OCI-LY3 (cell line): Measurements from ENCODE around the gene PHPT1.

Experiments used
- H2AFZ ChIP-seq: fragments of 200-600, 300-600 bp; shearing (Covaris generic); 2 replicates; pipeline ENCODE4 v1.6.0; 2014; ENCODE audit warnings: antibody characterized with exemption, low read depth, low read length
- H3K27ac ChIP-seq: fragments of 200-600, 300-600 bp; sonication (generic); 2 replicates; pipeline ENCODE4 v1.5.1; 2014; ENCODE audit warnings: mild to moderate bottlenecking, low read length, moderate library complexity, mixed read lengths
- H3K27me3 ChIP-seq: fragments of 200-600, 300-600 bp; sonication (generic); 2 replicates; pipeline ENCODE4 v1.6.1; 2014; ENCODE audit warnings: low read depth, low read length, mixed read lengths
- H3K36me3 ChIP-seq: fragments of 200-600, 300-600 bp; sonication (generic); replicated peaks from 2 replicates; pipeline ENCODE3; 2014; ENCODE audit warnings: low read depth, low read length, mixed read lengths
- H3K4me1 ChIP-seq: fragments of 300-600, 200-600 bp; sonication (generic); 2 replicates; pipeline ENCODE4 v1.6.1; 2014; ENCODE audit warnings: low read length, mixed read lengths
- H3K4me2 ChIP-seq: fragments of 200-600, 300-600 bp; sonication (generic); 2 replicates; pipeline ENCODE4 v1.6.1; 2014; ENCODE audit warnings: low read length, mixed read lengths
- H3K4me3 ChIP-seq: fragments of 300-600, 200-600 bp; sonication (generic); 2 replicates; pipeline ENCODE4 v1.5.1; 2014; ENCODE audit warnings: antibody characterized with exemption, mild to moderate bottlenecking, low read length, moderate library complexity
- H3K79me2 ChIP-seq: fragments of 300-600, 200-600 bp; shearing (Covaris generic); 2 replicates; pipeline ENCODE4 v1.6.1; 2014; ENCODE audit warnings: mild to moderate bottlenecking, low read length, mixed read lengths
- H3K9ac ChIP-seq: fragments of 300-600, 200-600 bp; shearing (Covaris generic); 2 replicates; pipeline ENCODE4 v1.6.0; 2014; ENCODE audit warnings: mild to moderate bottlenecking, low read length, moderate library complexity
- H3K9me3 ChIP-seq: fragments of 200-600, 300-600 bp; shearing (Covaris generic); 2 replicates; pipeline ENCODE4 v1.6.1; 2014; ENCODE audit warnings: low read length, mixed read lengths; ENCODE audit not compliant: insufficient read depth
- H4K20me1 ChIP-seq: fragments of 200-600, 300-600 bp; sonication (generic); 2 replicates; pipeline ENCODE4 v1.6.1; 2016; ENCODE audit warnings: low read length, mixed read lengths; ENCODE audit not compliant: insufficient read depth
- EZH2phosphoT487 ChIP-seq: fragments of 200-600 bp; shearing (Covaris generic); IDR thresholded peaks from 2 replicates; pipeline ENCODE4 v1.6.1; 2018; ENCODE audit warnings: antibody characterized with exemption, mixed run types, low read depth
- TF ChIP-seq, protein P1 (sequence below): fragments of 200-600, 300-600 bp; sonication (generic); IDR thresholded peaks from 2 replicates; pipeline ENCODE4 v1.5.1; 2014; ENCODE audit warnings: antibody characterized with exemption, low read length, low read depth

PHPT1 gene

GRCh38 chr9:136829412-136829811 is 19.8 kb upstream of the PHPT1 start:
- Histone ChIP-seq H3K4me3 (no peak overlapping the region), H3K4me1 (no peaks in the 10 kb centered on the region), H2AFZ (no peak overlapping the region), H3K4me2 (no peak overlapping the region), H3K27ac (no peak overlapping the region), H3K27me3 (no peaks in the 10 kb centered on the region), H3K79me2 (no peaks in the 10 kb centered on the region), H3K36me3 (peaks cover 32% of the 10 kb centered on the region), H4K20me1 (no peaks in the 10 kb centered on the region), H3K9me3 (no peaks in the 10 kb centered on the region), H3K9ac (no peak overlapping the region)
- no peak for TF ChIP-seq EZH2phosphoT487
- TF ChIP-seq, protein P1, sequence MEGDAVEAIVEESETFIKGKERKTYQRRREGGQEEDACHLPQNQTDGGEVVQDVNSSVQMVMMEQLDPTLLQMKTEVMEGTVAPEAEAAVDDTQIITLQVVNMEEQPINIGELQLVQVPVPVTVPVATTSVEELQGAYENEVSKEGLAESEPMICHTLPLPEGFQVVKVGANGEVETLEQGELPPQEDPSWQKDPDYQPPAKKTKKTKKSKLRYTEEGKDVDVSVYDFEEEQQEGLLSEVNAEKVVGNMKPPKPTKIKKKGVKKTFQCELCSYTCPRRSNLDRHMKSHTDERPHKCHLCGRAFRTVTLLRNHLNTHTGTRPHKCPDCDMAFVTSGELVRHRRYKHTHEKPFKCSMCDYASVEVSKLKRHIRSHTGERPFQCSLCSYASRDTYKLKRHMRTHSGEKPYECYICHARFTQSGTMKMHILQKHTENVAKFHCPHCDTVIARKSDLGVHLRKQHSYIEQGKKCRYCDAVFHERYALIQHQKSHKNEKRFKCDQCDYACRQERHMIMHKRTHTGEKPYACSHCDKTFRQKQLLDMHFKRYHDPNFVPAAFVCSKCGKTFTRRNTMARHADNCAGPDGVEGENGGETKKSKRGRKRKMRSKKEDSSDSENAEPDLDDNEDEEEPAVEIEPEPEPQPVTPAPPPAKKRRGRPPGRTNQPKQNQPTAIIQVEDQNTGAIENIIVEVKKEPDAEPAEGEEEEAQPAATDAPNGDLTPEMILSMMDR = no peak

- Histone ChIP-seq H3K4me3 (no peak overlapping the region), H4K20me1 (no peaks in the 10 kb centered on the region), H2AFZ (no peak overlapping the region), H3K36me3 (peaks cover 32% of the 10 kb centered on the region), H3K9ac (no peak overlapping the region), H3K79me2 (no peaks in the 10 kb centered on the region), H3K9me3 (no peaks in the 10 kb centered on the region), H3K27me3 (no peaks in the 10 kb centered on the region), H3K4me2 (no peak overlapping the region), H3K4me1 (no peaks in the 10 kb centered on the region), H3K27ac (no peak overlapping the region)
- no peak for TF ChIP-seq EZH2phosphoT487
- TF ChIP-seq, protein P1 = no peak
Measured at GRCh38 chr9:136829981-136830885, 19.0 kb upstream of the PHPT1 start.

GRCh38 chr9:136831002-136831719 is 18.0 kb upstream of the PHPT1 start:
- H3K4me3 ChIP-seq = no peak overlapping the region
- H3K9ac ChIP-seq = no peak overlapping the region
- no peaks in the 10 kb centered on the region for H3K79me2 ChIP-seq
- no peaks in the 10 kb centered on the region for H3K4me1 ChIP-seq
- no peaks in the 10 kb centered on the region for H3K9me3 ChIP-seq
- TF ChIP-seq EZH2phosphoT487 = no peak
- TF ChIP-seq, protein P1 = no peak
- no peaks in the 10 kb centered on the region for H3K27me3 ChIP-seq
- H2AFZ ChIP-seq = no peak overlapping the region
- no peak overlapping the region for H3K27ac ChIP-seq
- H4K20me1 ChIP-seq = no peaks in the 10 kb centered on the region
- H3K4me2 ChIP-seq = no peak overlapping the region
- peaks cover 28% of the 10 kb centered on the region for H3K36me3 ChIP-seq

DNA sequence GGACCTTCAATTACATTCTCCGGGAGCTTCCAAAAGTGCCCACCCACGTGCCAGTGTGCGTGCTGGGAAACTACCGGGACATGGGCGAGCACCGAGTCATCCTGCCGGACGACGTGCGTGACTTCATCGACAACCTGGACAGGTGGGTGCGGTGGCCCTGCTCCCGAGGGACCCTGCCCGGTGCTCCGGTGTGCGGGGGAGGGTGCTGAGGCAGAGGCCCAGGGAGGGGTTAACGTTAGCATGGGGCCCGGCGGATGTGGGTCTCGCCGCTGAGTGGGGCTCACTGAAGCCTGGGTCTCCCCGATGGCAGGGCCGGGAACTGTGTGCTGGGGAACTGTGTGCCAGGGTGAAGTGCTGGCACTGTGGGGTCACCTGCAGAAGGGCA is 17.5 kb upstream of the PHPT1 start:
- no peak overlapping the region for H2AFZ ChIP-seq
- no peak overlapping the region for H3K27ac ChIP-seq
- no peak overlapping the region for H3K4me3 ChIP-seq
- H4K20me1 ChIP-seq = no peaks in the 10 kb centered on the region
- no peaks in the 10 kb centered on the region for H3K79me2 ChIP-seq
- no peak for TF ChIP-seq EZH2phosphoT487
- TF ChIP-seq, protein P1 = no peak
- no peak overlapping the region for H3K4me2 ChIP-seq
- H3K9ac ChIP-seq = no peak overlapping the region
- no peaks in the 10 kb centered on the region for H3K27me3 ChIP-seq
- no peaks in the 10 kb centered on the region for H3K4me1 ChIP-seq
- no peaks in the 10 kb centered on the region for H3K9me3 ChIP-seq
- H3K36me3 ChIP-seq = peaks cover 27% of the 10 kb centered on the region
